Keratinocyte (primary cell): ENCODE data around the gene C1orf174. TPM values are rescaled to one million over a fixed set of nuclear protein-coding genes. Genes with fewer than 3 reads are reported as not detected.

ENCODE experiments used
- DNase-seq: peaks from one replicate; pipeline ENCODE4 v3.0.0-alpha.2; 2011; ENCODE audit warnings: low read depth, missing footprints, low spot score
- FAIRE-seq: peaks from 2 replicates; lab custom pipeline; 2011; peaks lifted over from hg19 to GRCh38; lab: Jason Lieb, UNC
- H2AFZ ChIP-seq: 2 replicates; pipeline ENCODE4 v1.6.0; 2012; ENCODE audit warnings: low read length, control low read depth, inconsistent platforms; ENCODE audit not compliant: control insufficient read depth
- H3K27ac ChIP-seq: 2 replicates; pipeline ENCODE4 v1.5.1; 2011; ENCODE audit warnings: low read length; ENCODE audit not compliant: control insufficient read depth, insufficient read depth
- H3K27me3 ChIP-seq: 3 replicates; pipeline ENCODE4 v1.6.0; 2011; ENCODE audit warnings: low read length; ENCODE audit not compliant: control insufficient read depth, insufficient read depth; ENCODE audit errors: extremely low read depth
- H3K36me3 ChIP-seq, 2 experiments: 2 replicates in 1 of 2; 3 replicates in 1 of 2; pipeline ENCODE4 v1.5.1; 2011; ENCODE audit warnings: low read length in 2 of 2, mild to moderate bottlenecking in 1 of 2; ENCODE audit not compliant: control insufficient read depth in 2 of 2, insufficient read depth in 2 of 2; ENCODE audit errors: extremely low read depth in 1 of 2
- H3K4me1 ChIP-seq: 3 replicates; pipeline ENCODE4 v1.5.1; 2011; ENCODE audit warnings: low read length; ENCODE audit not compliant: control insufficient read depth, insufficient read depth; ENCODE audit errors: extremely low read depth
- H3K4me2 ChIP-seq: 3 replicates; pipeline ENCODE4 v1.6.0; 2011; ENCODE audit warnings: low read depth, low read length; ENCODE audit not compliant: control insufficient read depth, insufficient read depth; ENCODE audit errors: extremely low read depth
- H3K4me3 ChIP-seq, 3 experiments: fragments of 200-600 bp in 1 of 3; sonication (generic) in 1 of 3; 2 replicates in 2 of 3; 3 replicates in 1 of 3; pipeline ENCODE4 v1.5.1; 2011 to 2016; ENCODE audit warnings: low read length in 3 of 3, mild to moderate bottlenecking in 3 of 3, control low read depth in 2 of 3, inconsistent platforms in 1 of 3, low read depth in 1 of 3, mixed read lengths in 1 of 3, mixed run types in 1 of 3, moderate library complexity in 1 of 3; ENCODE audit not compliant: control insufficient read depth in 2 of 3, insufficient read depth in 2 of 3; ENCODE audit errors: extremely low read depth in 1 of 3
- H3K79me2 ChIP-seq: 2 replicates; pipeline ENCODE4 v1.6.0; 2012; ENCODE audit warnings: low read length; ENCODE audit not compliant: control insufficient read depth, insufficient read depth
- H3K9ac ChIP-seq: 3 replicates; pipeline ENCODE4 v1.6.0; 2011; ENCODE audit warnings: low read length; ENCODE audit not compliant: control insufficient read depth, insufficient read depth; ENCODE audit errors: extremely low read depth
- H3K9me1 ChIP-seq: 3 replicates; pipeline ENCODE4 v1.6.0; 2011; ENCODE audit warnings: low read length; ENCODE audit not compliant: control insufficient read depth, insufficient read depth; ENCODE audit errors: extremely low read depth
- H3K9me3 ChIP-seq: 2 replicates; pipeline ENCODE4 v1.5.1; 2012; ENCODE audit warnings: low read depth, low read length; ENCODE audit not compliant: control insufficient read depth
- H4K20me1 ChIP-seq: 3 replicates; pipeline ENCODE4 v1.6.0; 2011; ENCODE audit warnings: low read length; ENCODE audit not compliant: control insufficient read depth, insufficient read depth; ENCODE audit errors: extremely low read depth
- CTCF ChIP-seq, 3 experiments: IDR thresholded peaks in 1 of 3; conservative IDR thresholded peaks in 1 of 3; optimal IDR thresholded peaks in 1 of 3; 2 replicates in 2 of 3; 3 replicates in 1 of 3; pipeline versions ENCODE3 to v1.5.1; 2011; ENCODE audit warnings: low read length in 3 of 3, mild to moderate bottlenecking in 3 of 3, moderate library complexity in 2 of 3, control low read depth in 1 of 3, inconsistent platforms in 1 of 3; ENCODE audit not compliant: insufficient read depth in 2 of 3; ENCODE audit errors: extremely low read depth in 1 of 3
- EZH2 ChIP-seq: IDR thresholded peaks from one replicate; pipeline ENCODE4 v1.6.1; 2012; ENCODE audit warnings: inconsistent platforms, mild to moderate bottlenecking, low read length, moderate library complexity
- dilution Hi-C: fragments of 300-500 bp; cut with MboI; formaldehyde crosslinking; loops from one replicate; pipeline ENCODE4 v1.7.0; 2020; ENCODE audit warnings: low sequenced_read_pairs; ENCODE audit not compliant: extremely low pct_ligation_motif_present
- polyA plus RNA-seq, 5 experiments: library from polyadenylated mRNA; depleted of rRNA in 3 of 5; stranded (reverse) in 3 of 5; stranded (forward) in 1 of 5; unstranded in 1 of 5; fragments of >200 nt; gene quantifications; 1 replicate in 1 of 5; 2 replicates in 3 of 5; 3 replicates in 1 of 5; pipeline versions ENCODE4 v1.2.1 to v1.2.3, GENCODE V29; 2011 to 2012; ENCODE audit warnings: missing spikeins in 2 of 5, low read depth in 1 of 5, low replicate concordance in 1 of 5

Gene C1orf174
- polyA plus RNA-seq, 1 donor (not counting 4 experiments of a cell fraction or from before 2014, with no cell fraction given) = 26.8 TPM

GRCh38 chr1:3922851-3923250, 22.8 kb upstream of the C1orf174 start:
- no peaks in the 10 kb centered on the region for H3K9me1 ChIP-seq
- dilution Hi-C loops = no loop called here
- DNase-seq = no peak
- H3K27me3 ChIP-seq = no peaks in the 10 kb centered on the region
- no peak for TF ChIP-seq EZH2
- no peak for TF ChIP-seq CTCF (optimal IDR thresholded peaks at IDR 0.05 in 1 of 3, IDR thresholded peaks at IDR 0.05 in 1 of 3, conservative IDR thresholded peaks at IDR 0.05 in 1 of 3; ENCODE audit: extremely low read depth in 1 of 3, insufficient read depth in 2 of 3, low read length in 3 of 3)
- no peak overlapping the region for H3K4me3 ChIP-seq
- H3K9me3 ChIP-seq = no peaks in the 10 kb centered on the region
- FAIRE-seq = no peak
- H3K79me2 ChIP-seq = no peaks in the 10 kb centered on the region
- H2AFZ ChIP-seq = no peak overlapping the region
- H4K20me1 ChIP-seq = no peaks in the 10 kb centered on the region
- no peaks in the 10 kb centered on the region for H3K36me3 ChIP-seq
- H3K27ac ChIP-seq = no peak overlapping the region
- H3K4me2 ChIP-seq = no peak overlapping the region
- H3K9ac ChIP-seq = no peak overlapping the region
- no peaks in the 10 kb centered on the region for H3K4me1 ChIP-seq

DNA sequence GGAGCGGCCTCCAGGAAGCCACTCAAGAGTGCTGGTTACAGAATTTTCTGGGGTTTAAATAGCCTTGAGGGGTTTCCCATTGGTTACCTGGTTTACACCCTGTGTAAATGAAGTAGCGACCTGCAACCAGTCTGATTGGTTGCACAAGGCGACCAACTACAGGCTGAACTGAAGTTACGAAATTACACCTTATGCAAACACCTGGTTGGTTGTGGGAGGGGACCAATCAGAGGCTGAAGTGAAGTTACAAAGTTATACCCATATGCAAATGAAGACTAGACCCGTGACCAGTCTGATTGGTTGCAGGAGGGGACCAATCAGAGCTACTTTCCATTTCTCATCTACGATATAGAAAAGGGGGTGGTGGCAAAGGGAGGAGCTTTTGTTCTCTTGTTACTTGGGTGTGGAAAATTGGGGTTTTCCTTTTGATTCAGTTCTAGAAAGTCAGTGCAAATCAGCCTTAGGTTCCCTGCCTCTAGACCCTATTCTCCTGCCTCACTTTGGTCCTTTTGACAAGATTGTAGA, 22.2 kb upstream of the C1orf174 start:
- no peak for TF ChIP-seq EZH2
- no peak for TF ChIP-seq CTCF (optimal IDR thresholded peaks at IDR 0.05 in 1 of 3, IDR thresholded peaks at IDR 0.05 in 1 of 3, conservative IDR thresholded peaks at IDR 0.05 in 1 of 3; ENCODE audit: extremely low read depth in 1 of 3, insufficient read depth in 2 of 3, low read length in 3 of 3)
- H3K27me3 ChIP-seq = no peaks in the 10 kb centered on the region
- no peaks in the 10 kb centered on the region for H3K4me1 ChIP-seq
- no peak overlapping the region for H3K9ac ChIP-seq
- no peaks in the 10 kb centered on the region for H3K79me2 ChIP-seq
- DNase-seq (no peak), FAIRE-seq (no peak)
- H3K9me3 ChIP-seq = no peaks in the 10 kb centered on the region
- H3K9me1 ChIP-seq = no peaks in the 10 kb centered on the region
- no peak overlapping the region for H3K27ac ChIP-seq
- no peak overlapping the region for H3K4me3 ChIP-seq
- no peak overlapping the region for H2AFZ ChIP-seq
- no peak overlapping the region for H3K4me2 ChIP-seq
- H3K36me3 ChIP-seq = no peaks in the 10 kb centered on the region
- dilution Hi-C loops = no loop called here
- no peaks in the 10 kb centered on the region for H4K20me1 ChIP-seq
